HG03520 (cell line): Measurements from ENCODE around the gene SIM1.

ENCODE experiments used
- ATAC-seq: cut with Tn5 transposase; IDR thresholded peaks from one replicate; pipeline ENCODE4 v1.9.1; 2021; ENCODE audit warnings: mild to moderate bottlenecking, moderate library complexity; ENCODE audit not compliant: unreplicated experiment

Gene SIM1

DNA sequence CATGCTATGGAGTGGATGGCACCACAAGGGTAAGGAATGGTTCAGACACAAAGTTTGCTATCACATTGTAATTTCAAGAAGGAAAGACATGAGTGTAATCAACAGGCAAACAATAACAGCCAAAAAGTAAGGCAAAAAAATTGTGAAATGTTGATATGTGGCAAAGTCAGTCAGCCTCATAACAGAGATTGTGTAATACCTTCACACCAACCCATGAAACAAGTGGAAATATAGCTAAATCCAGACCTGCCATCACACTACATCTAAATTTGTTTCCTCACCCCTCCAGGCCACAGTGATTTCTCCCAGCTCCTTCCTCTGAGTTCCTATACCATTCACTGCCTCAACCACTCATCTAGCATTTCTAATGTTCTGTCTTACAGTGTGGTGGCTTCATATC lies 37.3 kb downstream of the SIM1 start:
- ATAC-seq, result no peak

DNA sequence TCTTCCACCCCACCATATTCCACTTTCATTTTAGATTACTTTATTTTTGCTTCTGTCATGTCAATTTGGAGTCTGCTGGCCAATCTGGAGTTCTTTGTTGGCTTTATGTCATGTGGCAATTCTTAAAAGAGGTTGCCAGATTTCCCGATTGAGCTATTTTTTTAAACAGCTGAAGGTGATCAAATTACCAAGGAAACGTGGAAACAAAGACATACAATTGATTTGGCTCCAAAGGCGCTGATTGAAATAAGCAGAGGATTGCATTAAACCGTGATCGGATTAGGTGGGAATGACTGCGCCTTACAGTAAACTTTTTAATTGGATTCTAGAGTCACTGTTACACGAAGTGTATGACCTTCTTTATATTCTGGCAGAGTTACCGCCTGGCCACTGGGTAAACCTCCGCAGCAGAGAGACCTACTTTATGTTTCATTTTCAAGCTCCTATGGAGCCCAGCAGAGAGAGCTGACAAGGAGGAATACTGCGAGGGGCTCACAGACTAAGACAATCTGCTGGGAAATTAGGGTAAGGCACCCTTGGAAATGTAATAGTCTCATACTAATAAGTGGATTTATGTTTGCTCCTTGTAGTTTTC lies 37.9 kb downstream of the SIM1 start:
- no peak for ATAC-seq

- ATAC-seq, result no peak
These were observed 38.5 kb downstream of the SIM1 start for GRCh38 chr6:100426241-100426640.

DNA sequence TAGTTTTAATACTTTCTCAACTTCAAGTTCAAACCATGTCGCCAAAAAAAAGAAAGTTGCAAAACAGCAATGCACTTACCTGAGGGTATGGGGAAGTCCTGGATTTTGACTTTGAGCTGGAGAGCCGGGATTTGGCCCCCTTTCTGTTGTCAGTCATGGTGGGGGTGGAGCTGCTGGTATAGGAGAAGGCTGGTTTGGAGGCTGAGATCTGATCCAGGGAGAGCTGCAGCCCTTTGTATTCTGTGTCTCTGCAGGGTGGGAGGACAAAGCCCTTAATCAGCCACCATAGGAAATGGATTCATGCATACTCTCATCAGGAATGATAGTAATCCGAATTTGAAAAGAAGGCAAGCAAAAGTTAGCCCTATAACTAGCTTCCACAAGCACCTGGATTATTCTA lies 44.0 kb downstream of the SIM1 start:
- ATAC-seq, result no peak

- no peak for ATAC-seq
These were observed 47.7 kb downstream of the SIM1 start for GRCh38 chr6:100417036-100417435.

DNA sequence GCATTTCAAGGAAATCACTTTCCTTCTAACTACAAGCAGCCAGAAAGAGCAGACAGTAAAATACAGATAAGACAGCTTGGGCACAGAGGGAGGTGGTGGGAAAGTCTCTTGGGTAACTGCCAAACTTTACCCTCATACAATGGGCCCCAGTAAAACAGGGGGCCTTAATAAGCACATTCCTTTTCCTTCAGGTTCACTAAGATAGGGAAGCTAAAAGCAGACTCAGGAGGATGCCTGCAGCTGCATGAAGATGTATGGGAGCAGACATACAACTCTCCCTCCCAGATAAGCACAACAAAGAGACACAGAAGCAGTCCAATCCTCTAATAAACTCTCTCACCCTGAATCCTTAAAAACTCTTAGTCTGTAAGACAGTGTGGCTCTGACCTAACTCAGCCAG lies 49.0 kb downstream of the SIM1 start:
- ATAC-seq, result no peak

- ATAC-seq, result no peak
These were observed 51.8 kb downstream of the SIM1 start for GRCh38 chr6:100412872-100413271.

DNA sequence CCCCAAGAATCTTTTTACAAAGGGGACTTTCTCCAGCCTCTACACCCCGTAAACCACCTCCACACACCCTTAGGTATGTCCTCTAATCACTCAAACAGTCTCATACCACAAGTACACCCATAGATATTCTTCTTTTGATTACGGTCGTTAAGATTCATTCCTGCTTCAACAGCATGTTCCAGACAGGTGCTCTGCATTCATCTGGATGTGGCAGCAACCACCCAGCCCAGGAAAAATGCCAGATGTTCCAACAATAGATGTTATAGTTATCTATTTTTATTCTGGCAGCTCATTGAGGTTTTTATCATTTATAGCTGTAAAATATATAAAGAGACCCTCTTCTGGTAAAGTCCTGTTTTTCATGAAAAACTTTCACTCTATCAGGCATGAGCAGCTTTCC lies 60.7 kb downstream of the SIM1 start:
- ATAC-seq, result no peak

GRCh38 chr6:100393493-100393892 lies 71.2 kb downstream of the SIM1 start:
- no peak for ATAC-seq

GRCh38 chr6:100392423-100392822 lies 72.3 kb downstream of the SIM1 start:
- ATAC-seq, result no peak

GRCh38 chr6:100388868-100389519 lies 75.7 kb downstream of the SIM1 start:
- no peak for ATAC-seq

GRCh38 chr6:100382767-100383195 lies 81.9 kb downstream of the SIM1 start:
- ATAC-seq, result no peak

DNA sequence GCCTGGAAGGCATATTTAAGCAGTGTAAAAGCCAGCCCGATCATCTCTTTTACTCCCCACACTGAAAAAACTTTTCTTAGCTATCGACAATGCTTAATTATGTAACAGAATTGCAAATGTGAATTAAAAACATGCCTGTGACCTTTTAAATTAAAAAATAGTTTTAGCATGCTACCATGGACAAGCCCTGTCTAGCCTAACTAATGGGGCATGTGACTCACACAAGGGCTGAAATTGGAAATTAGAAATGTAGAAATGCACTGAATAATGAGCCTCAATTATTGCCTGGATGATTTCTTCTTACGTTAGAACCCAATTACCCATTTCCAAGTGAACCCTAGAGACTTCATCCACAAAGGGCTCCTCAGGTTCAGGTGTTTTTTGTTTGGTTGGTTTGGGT lies 82.7 kb downstream of the SIM1 start:
- ATAC-seq, result no peak

DNA sequence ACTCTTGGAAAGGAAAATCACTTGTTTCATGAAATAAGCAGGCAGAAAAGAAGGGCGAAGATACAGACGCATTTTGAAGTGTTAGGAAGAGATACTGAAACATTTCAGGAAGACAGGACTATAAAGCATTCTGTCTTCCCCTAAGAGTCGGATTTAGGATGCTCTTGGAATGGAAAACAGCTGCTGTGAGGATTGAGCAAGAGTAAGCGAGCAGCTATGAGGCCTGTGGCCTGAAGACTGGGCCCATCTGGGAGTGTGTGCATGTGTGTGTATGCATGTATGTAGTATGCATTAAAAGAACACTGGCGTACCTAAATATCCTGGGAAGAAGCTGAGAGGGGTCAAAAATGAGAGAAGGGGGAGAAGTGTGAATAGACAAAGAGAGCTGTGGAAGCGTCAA lies 83.6 kb downstream of the SIM1 start:
- no peak for ATAC-seq

GRCh38 chr6:100379386-100379785 lies 85.3 kb downstream of the SIM1 start:
- no peak for ATAC-seq

DNA sequence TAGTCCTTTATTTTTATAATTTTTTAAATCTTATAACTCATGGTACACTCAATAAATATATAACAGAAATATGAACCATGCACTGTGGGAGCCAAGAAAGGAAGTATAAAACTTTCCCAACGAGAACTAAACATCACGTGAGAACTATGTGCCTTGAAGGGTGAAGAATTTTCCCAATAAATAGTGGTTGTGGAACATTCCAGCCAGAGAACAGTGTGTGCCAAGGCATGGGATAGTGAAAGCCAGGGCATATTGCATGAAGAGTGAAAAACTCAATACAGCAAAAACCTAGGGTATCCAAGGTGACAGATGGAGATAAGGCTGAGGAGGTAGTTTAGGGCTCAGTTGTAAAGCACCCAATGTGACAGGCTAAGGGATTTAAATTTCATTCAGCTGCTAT lies 86.1 kb downstream of the SIM1 start:
- ATAC-seq, result no peak

DNA sequence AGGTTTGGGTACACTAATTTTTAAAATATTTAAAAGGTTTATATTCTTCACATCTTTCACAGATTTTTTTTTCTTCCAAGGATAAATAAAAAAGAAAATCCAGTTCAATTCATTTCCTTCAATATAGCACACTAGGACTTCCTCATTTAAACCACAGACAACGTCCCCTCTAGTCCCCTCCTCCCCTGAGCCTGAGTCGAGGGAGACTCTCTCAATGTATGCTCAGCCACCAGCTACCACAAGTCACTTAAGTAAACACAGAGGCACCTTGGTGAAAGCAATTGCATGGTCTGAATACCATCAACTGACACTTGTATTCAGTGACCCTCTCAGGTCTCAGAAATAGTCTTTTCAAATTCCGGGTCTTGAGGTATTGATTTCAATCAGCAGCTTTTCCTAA lies 88.6 kb downstream of the SIM1 start:
- no peak for ATAC-seq

GRCh38 chr6:100372326-100373091 lies 92.2 kb downstream of the SIM1 start:
- no peak for ATAC-seq

DNA sequence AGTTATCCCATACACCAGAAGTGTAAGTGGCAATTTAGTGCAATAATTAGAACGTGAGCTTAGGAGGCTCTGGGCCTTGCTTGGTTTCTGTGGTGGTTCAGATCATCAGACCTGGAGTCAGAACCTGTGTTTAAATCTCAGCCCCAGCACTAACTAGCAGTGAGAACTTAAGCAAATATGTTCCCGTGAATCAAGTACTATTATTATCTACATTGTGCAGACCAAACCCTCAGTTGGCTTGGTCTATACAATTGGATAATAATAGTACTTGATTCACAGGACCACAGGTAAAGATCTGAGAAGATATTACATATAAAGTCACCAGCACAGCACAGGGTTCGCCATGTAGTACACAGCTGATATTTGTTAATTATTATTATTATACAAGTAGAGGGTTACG lies 93.1 kb downstream of the SIM1 start:
- no peak for ATAC-seq

DNA sequence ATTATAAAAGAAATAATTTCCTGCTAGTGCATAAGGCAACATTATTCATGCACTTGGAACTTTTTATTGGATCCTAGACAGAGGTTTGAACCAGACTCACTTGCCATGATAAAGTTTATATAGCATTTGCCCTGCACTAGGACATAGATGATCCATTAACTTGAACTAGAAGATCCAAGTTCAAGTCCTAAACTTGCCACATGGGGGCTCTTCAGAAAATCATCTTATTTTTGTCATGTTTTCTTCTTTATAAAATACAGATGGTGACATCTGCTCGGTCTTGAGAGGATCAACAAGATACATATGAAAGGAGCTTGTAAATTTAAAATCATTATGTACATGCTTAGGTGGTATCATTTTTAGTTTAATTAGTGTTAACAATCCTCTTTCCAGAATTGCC lies 94.5 kb downstream of the SIM1 start:
- ATAC-seq, result no peak

DNA sequence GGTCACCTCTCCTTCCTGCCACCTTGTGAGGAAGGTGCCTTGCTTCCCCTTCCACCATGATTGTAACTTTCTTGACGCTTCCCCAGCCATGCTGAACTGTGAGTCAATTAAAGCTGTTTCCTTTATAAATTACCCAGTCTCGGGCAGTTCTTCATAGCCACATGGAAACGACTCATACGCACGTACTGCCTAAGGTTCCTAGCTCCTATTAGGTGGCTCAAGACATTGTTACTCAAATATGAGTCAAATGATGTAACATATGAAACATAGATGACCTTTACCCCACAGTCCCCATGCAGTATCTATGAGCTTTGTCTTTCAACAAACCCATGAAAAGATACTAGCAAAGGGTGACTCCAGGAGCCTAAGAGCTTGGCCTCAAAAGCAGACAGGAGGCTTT lies 98.3 kb downstream of the SIM1 start:
- ATAC-seq, result no peak

DNA sequence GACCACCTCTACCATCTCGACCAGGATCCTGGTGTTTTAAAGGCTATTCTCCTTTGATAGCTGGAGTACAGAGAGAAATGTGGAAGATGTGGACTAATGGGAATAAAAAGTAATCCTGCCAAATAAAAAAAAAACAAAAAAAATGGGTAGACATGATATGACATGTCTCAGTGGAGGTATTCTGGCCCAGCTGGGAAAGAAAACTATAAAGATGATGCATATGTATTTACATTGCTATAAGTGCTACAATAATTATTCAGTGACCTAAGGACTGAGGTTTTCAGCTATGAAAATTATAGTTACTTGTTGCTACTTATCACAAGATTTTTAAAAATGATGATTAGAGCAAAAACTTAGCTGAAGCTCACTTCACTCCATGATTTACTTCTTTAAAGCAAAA lies 101.1 kb downstream of the SIM1 start:
- no peak for ATAC-seq
